NT2/D1 (cell line): ENCODE data around the gene GRM7.

Source experiments
- SUZ12 ChIP-seq: IDR thresholded peaks from 2 replicates; pipeline ENCODE4 v1.6.1; 2011; ENCODE audit not compliant: insufficient read length, insufficient read depth; ENCODE audit errors: extremely low read depth
- ZNF274 ChIP-seq: IDR thresholded peaks from 2 replicates; pipeline ENCODE4 v1.6.1; 2011; ENCODE audit warnings: mild to moderate bottlenecking, low read depth, low read length

DNA sequence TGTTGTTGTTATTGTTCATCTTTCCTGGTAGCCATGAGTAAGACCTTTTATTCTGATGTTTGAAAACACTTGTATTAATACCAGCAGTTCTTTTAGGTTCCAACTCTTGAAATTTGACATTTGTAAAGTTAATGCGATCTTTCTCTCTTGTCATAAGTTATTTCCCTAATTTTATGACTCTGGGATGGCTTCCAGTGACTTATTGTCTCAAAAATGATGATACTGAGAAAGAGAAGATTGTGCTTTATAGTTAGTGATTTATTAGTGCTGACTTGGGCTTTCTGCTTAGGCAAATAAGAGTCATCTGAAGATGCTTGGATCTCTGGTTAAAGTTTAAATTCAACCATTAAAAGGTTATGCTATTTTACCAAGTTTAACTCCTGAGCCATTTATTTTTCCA is 715.2 kb downstream of the GRM7 start:
- TF ChIP-seq SUZ12 (no peak), ZNF274 (no peak)
